Measurements from ENCODE around the gene LMOD2.

DNA sequence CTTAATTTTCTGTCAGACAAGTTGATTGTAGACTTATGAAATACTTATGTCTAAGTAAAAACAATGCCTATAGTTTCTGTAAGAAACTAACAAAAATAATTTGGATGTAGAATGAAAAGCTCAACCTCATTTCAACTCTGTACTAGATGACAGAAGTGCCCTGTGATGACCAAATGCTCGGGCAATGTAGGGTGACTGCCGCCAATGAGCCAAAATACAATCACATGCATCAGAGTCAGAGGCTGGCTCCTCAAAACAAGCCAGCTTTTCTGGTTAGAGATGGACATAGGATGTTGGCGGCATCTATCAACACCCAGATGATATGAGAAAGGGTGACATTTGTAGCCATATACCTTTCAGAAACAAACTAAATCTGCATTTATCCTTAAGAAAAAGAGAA is 23.9 kb downstream of the LMOD2 start:
- TF ChIP-seq, protein P1, sequence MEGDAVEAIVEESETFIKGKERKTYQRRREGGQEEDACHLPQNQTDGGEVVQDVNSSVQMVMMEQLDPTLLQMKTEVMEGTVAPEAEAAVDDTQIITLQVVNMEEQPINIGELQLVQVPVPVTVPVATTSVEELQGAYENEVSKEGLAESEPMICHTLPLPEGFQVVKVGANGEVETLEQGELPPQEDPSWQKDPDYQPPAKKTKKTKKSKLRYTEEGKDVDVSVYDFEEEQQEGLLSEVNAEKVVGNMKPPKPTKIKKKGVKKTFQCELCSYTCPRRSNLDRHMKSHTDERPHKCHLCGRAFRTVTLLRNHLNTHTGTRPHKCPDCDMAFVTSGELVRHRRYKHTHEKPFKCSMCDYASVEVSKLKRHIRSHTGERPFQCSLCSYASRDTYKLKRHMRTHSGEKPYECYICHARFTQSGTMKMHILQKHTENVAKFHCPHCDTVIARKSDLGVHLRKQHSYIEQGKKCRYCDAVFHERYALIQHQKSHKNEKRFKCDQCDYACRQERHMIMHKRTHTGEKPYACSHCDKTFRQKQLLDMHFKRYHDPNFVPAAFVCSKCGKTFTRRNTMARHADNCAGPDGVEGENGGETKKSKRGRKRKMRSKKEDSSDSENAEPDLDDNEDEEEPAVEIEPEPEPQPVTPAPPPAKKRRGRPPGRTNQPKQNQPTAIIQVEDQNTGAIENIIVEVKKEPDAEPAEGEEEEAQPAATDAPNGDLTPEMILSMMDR (IDR thresholded peaks at IDR 0.05): no peak
- no peak for TF ChIP-seq POLR2A (IDR thresholded peaks at IDR 0.05)

Data from esophagus squamous epithelium (tissue), 4 donors.